Left lung (tissue), 10 donors: ENCODE measurements around the gene DERL2. TPM values are rescaled to one million over a fixed set of nuclear protein-coding genes. Genes with fewer than 3 reads are reported as not detected.
A peak's percentile ranks its signal among the peaks of the same experiment; 100 is the strongest.

Experiments
- ATAC-seq: fragments of 200-7000 bp; cut with Tn5 transposase; one replicate; pipeline ENCODE4 v1.9.1; 2020; ENCODE audit warnings: moderate library complexity
- DNase-seq, 4 donors: peaks; one replicate each; pipeline ENCODE4 v3.0.0-alpha.2; 2013 to 2020
- H3K27ac ChIP-seq, 2 donors: fragments of 200-600 bp; sonication (generic) in 1 of 2; one replicate each; pipeline versions ENCODE4 v1.5.0 to v1.8.0; 2020 to 2021
- H3K27me3 ChIP-seq, 2 donors: fragments of 200-600 bp; sonication (generic) in 1 of 2; one replicate each; pipeline versions ENCODE4 v1.5.0 to v1.8.0; 2020 to 2021
- H3K36me3 ChIP-seq, 2 donors: fragments of 200-600 bp; sonication (generic) in 1 of 2; one replicate each; pipeline versions ENCODE4 v1.5.0 to v1.8.0; 2020 to 2021
- H3K4me1 ChIP-seq, 2 donors: fragments of 200-600 bp; one replicate each; pipeline ENCODE4 v1.8.0; 2021
- H3K4me3 ChIP-seq, 2 donors: fragments of 200-600 bp; sonication (generic) in 1 of 2; one replicate each; pipeline versions ENCODE4 v1.5.0 to v1.8.0; 2020 to 2021; ENCODE audit warnings: mild to moderate bottlenecking in 1 of 2
- H3K9me3 ChIP-seq, 2 donors: fragments of 200-600 bp; sonication (generic) in 1 of 2; one replicate each; pipeline versions ENCODE4 v1.5.0 to v1.8.0; 2020 to 2021
- CTCF ChIP-seq, 2 donors: fragments of 200-600 bp; sonication (generic) in 1 of 2; IDR thresholded peaks; one replicate each; pipeline versions ENCODE4 v1.5.0 to v1.8.0; 2021; ENCODE audit warnings: antibody characterized with exemption in 2 of 2
- intact Hi-C, 2 donors: fragments of 100-400 bp; cut with DNase I; formaldehyde crosslinking; loops; one replicate each; pipeline versions ENCODE4 v1.11.2 to v1.14.2; 2022
- polyA plus RNA-seq, 6 donors: library from polyadenylated mRNA; unstranded; fragments of 120-200 nt; gene quantifications; one replicate each; pipeline ENCODE4 v1.2.1, GENCODE V29; 2013; ENCODE audit not compliant: insufficient read length in 6 of 6
- total RNA-seq, 2 donors: library from RNA; stranded (reverse); fragmentation: NEBNext Ultra II Directional; extraction: Animal tissue kit (Norgen Biotek cat#: 25700); gene quantifications; one replicate each; pipeline ENCODE4 v1.2.1, GENCODE V29; 2021
- donor health status: DM: no; HTN: yes; CAD: no.
- donor health status: DM: no; HTN: no; CAD: no.

The DERL2 gene
- total and polyA plus RNA-seq, 8 donors, result 59.8 to 79.1 (median 68.0) TPM

- ATAC-seq (no peak), DNase-seq (peak in 1 of 4 donors; percentile 21)
- no peak for TF ChIP-seq CTCF (IDR thresholded peaks at IDR 0.05)
- Histone ChIP-seq H3K4me3 (no peak overlapping the region), H3K4me1 (peaks cover 0 to 39% of the 10 kb centered on the region in 2 donors), H3K36me3 (peaks cover 0 to 85% of the 10 kb centered on the region in 2 donors), H3K9me3 (no peaks in the 10 kb centered on the region), H3K27ac (no peak overlapping the region), H3K27me3 (no peaks in the 10 kb centered on the region)
- intact Hi-C loops, result no loop called here
Measured at GRCh38 chr17:5424909-5425308, 61.1 kb downstream of the DERL2 start.

DNA sequence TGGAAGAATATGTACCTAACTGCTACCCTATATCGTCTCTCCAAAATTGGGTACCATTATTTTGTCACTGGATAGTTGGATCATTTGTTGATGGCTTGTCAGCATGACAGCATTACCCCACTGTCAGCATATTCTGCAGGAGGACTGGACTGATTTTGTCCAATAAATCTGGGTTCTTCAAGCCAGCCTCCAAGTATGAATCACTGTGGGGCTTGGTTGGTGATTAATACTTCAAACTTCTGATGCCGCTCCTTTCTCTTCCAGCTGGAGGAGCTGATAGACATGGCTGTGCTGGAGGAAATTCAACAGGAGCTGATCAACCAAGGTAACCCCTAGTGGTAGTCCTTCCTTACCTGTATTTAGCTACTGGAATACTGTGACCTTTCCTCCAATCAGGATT lies 63.5 kb downstream of the DERL2 start:
- intact Hi-C loops, result no loop called here
- TF ChIP-seq CTCF (IDR thresholded peaks at IDR 0.05), result no peak
- DNase-seq (no peak), ATAC-seq (no peak)
- Histone ChIP-seq H3K4me3 (no peak overlapping the region), H3K27ac (no peak overlapping the region), H3K36me3 (peaks cover 0 to 65% of the 10 kb centered on the region in 2 donors), H3K9me3 (no peaks in the 10 kb centered on the region), H3K27me3 (no peaks in the 10 kb centered on the region), H3K4me1 (peaks cover 0 to 46% of the 10 kb centered on the region in 2 donors)

Other genes starting within 250 kb of the DERL2 start
- 10 to 100 TPM; 37.0 to 44.2 TPM for gene RABEP1, start 203.9 kb downstream of the DERL2 start, total RNA-seq
- gene RABEP1, start 203.9 kb downstream of the DERL2 start, polyA plus RNA-seq, result 10 to 100 TPM; 52.3 to 60.1 (median 56.7) TPM
- gene NUP88, start 66.5 kb downstream of the DERL2 start, total RNA-seq, result 10 to 100 TPM; 33.0 to 44.5 TPM
- gene NUP88, start 66.5 kb downstream of the DERL2 start, polyA plus RNA-seq, result 10 to 100 TPM; 61.7 to 74.9 (median 66.8) TPM
- 10 to 100 TPM; 31.8 to 35.6 TPM for gene RPAIN, start 66.0 kb downstream of the DERL2 start, total RNA-seq
- 10 to 100 TPM; 77.8 to 96.2 (median 87.6) TPM for gene RPAIN, start 66.0 kb downstream of the DERL2 start, polyA plus RNA-seq
- 100 to 1,000 TPM in 1 of 2 donors, 10 to 100 TPM in 1; 66.3 to 142 TPM for gene C1QBP, start 47.0 kb downstream of the DERL2 start, total RNA-seq
- 100 to 1,000 TPM; 103 to 115 (median 113) TPM for gene C1QBP, start 47.0 kb downstream of the DERL2 start, polyA plus RNA-seq
- 10 to 100 TPM; 11.5 to 11.9 TPM for gene DHX33, start 17.2 kb downstream of the DERL2 start, total RNA-seq
- gene DHX33, start 17.2 kb downstream of the DERL2 start, polyA plus RNA-seq, result 10 to 100 TPM; 19.1 to 22.8 (median 19.6) TPM
- 10 to 100 TPM; 16.1 to 23.3 TPM for gene MIS12, start 388 bp upstream of the DERL2 start, total RNA-seq
- gene MIS12, start 388 bp upstream of the DERL2 start, polyA plus RNA-seq, result 10 to 100 TPM; 29.4 to 36.3 (median 32.7) TPM
- 10 to 100 TPM; 16.1 to 19.9 TPM for gene NLRP1, start 98.3 kb upstream of the DERL2 start, total RNA-seq
- gene NLRP1, start 98.3 kb upstream of the DERL2 start, polyA plus RNA-seq, result 10 to 100 TPM; 28.9 to 36.4 (median 31.8) TPM